Activated T-cell treated with anti-CD3 and anti-CD28 coated beads, Interleukin-2, amount 50 U/mL, for 48 hours (primary cell): Measurements from ENCODE around the gene DCTN3.
"Not testable (repeated sequence)": the region's sequence is repeated elsewhere in the genome, so short reads cannot be mapped to it uniquely, and the experiment has no call there.

ENCODE experiments used
- DNase-seq, 2 experiments: peaks; one replicate each; pipeline ENCODE4 v3.0.0-alpha.2; 2020

DCTN3 gene

DNA sequence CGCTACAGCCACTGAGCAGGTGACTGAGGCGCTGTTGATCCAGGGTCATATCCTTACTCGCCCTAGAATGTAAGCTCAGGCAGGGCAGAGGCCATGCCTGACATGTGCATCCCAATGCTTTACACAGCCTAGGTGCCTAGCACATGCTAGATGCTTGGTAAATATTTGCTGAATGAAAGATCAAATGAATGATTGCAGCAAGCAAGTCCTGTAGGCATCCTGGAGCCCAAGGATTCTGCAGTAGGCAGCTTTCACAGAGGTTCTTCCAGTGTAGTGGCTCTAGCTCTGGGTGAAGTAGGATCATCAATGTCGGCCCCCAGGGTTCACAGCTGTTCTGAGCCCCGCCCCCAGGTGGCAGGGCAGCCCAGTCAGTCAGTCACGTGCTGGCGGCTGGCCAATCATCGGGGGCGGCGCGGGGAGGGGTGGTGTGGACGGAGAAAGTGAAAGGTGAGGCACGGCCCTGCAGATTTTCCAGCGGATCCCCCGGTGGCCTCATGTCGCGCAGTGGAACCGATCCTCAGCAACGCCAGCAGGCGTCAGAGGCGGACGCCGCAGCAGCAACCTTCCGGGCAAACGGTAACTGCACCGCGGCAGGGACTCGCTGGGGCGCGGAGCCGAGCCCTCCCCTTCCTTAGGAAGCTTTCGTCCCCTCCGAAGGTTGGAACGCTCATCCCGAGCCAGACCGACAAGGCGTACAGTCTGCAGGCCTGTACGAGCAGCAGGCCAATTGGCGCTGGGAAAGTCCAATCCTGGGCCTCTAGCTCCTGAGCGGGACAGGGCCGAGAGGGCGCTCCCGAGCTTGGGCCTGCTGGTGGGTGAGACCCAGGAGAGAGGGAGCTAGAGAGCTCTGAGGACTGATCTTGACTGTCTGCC, 26.2 kb upstream of the DCTN3 start, which contains the start of gene GALT:
Gene GALT, plus strand, starts transcription at position 465 of the 873 bp plus-strand sequence. Its CDS starts 30 bp downstream, at position 495.
- DNase-seq: peak; percentile 99

DNA sequence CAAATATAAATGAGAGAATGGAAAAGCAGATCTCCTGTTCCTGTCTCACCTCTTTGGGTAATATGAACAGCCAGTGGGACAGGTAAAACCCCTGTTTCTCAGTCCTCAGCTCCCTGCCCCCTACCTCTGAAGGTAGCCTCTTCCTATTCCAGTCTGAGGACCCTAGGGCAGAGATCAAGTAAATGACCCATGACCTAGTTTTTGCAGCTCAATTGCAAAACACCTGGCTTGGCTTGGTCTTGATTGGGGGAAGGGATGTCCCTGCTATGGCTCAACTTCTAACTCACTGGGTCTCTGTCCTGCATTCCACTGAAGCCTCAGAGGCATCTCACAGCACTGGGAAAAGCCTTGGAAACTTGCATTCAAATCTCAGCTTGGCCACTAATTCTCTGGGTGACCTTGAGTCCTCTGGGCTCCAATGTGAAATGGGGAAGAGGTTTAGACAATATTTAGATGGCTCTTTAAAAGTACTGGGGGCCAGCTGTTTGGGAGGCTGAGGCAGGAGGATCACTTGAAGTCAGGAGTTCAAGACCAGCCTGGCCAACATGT, 24.5 kb upstream of the DCTN3 start:
- DNase-seq: no peak

DNA sequence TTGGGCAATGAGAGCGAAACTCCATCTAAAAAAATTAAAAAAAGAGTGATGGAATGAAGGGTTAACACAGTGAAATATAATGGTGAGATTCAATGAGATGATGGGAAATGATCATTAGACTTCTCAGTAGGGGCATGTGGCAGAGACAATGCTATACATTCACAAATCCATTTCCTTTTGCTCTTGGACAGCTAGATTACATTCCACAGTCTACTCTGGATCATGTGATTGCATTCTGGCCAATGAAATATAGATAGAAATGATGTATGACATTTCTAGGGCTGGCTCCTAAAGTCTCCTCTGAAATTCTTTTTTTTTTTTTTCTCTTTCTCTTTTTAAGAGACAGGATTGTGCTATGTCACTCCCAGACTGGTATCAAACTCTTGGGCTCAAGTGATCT, 22.4 kb upstream of the DCTN3 start:
- DNase-seq: no peak

DNA sequence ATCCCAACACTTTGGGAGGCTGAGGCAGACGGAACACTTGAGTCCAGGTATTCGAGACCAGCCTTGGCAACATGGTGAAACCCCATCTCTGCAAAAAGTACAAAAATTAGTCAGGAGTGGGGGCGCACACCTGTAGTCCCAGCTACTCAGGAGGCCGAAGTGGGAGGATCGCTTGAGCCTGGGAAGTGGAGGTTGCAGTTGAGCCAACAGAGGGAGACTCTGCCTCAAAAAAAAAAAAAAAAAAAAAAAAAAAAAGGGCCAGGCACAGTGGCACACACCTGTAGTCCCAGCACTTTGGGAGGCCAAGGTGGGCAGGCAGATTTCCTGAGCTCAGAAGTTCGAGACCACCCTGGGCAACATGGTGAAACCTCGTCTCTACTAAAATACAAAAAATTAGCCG, 19.0 kb upstream of the DCTN3 start:
- DNase-seq: not testable (repeated sequence)

DNA sequence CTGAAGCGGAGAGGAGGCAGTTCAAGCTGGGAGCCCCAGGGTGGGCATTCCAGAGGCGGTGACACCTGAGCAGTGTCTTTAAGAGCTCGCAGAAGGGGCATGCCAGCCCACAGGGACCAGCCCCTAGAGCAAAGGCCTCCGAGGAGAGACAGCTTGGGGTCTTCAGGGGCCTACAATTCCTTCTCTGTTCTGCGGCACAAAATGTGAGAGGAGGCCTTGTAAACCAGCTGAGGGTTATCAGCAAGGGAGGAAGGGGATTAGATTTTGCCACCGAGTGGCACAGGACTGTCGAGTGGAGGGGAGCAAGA, 17.8 kb upstream of the DCTN3 start:
- no peak for DNase-seq

DNA sequence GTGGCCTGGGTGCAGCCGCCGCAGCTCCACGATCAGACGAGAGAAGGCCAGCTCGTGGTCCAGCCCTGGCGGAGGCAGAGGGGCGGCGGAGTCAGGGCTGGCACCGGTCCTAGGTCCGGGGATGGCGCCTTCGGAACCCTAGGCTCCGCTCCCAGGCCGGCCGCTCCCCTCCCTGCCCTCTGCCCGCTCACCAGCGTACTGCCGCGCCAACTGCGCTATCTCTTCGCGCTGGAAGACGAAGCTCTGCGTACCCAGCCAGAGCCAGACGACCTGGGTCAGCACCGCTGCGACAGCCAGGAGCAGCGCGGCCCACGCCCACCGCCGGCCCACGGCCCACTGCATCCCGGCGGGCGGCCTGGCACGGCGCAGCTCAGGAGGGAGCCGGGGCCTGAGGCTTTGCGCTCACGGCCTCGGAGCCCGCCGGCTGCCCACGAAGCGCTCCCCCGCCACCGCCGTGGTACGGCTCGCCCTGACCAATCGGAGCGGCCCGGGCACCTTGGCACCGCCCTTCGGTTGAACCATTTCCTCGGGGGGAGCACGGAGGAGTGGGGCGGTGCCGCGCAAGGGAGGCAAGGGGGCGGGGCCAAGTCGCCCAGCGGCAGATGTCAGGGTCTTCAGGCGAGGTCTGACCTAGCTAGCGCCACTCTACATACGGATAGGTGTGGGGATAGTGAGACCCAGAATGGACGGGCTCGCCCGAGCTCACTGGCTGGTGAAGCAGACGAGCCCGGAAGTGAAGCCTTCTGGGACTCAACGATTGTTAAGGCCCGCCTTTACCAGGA, 17.3 kb upstream of the DCTN3 start, which contains the start of gene SIGMAR1:
Gene SIGMAR1, minus strand, starts transcription at position 432 of the 782 bp plus-strand sequence. Its CDS starts 90 bp downstream, at position 342.
- DNase-seq: peak; percentile 97 to 98

DNA sequence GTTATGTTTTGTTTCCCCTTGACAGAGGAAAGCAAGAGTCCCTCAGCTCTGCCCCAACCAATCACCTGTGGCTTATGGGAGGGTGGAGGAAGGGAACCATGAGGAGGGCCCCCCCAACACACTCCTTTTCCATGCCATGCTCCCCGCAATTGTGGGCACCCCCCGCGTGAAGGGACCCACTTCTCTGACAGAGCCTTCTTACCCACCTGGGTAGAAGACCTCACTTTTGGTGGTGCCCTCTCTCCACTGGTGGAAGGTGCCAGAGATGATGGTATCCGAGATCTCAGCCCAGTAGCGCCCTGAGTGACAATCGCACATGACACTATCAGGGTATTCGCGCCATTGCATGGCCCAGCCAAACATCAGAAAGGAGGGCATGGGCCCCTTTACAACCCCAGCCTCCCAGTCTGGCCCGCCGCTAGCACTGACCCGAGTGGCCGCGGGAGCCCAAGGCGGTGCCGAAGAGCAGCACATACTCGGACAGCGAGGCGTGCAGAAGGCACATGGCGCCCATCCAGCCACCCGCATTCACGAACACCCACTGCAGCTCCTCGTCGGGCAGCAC, 16.6 kb upstream of the DCTN3 start:
- DNase-seq: peak in 1 of 2 experiments; percentile 58

DNA sequence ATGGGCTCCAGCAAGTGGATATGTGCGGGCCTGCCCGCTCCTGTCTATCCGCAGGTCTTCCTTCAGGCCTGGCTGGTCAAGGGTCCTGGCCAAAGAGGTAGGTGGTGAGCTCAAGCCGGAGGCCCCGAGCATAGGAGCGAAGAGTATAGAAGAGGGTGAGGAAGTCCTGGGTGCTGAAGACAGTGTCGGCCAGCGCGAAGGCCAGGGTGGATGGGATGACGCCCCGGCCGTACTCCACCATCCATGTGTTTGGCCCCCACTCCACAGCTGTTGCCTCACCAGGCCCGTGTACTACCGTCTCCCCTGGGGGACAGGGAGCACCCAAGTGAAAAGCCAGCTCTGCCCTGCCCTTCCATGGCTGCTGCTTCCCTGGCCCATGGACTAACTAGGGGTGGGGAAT, 15.3 kb upstream of the DCTN3 start:
- DNase-seq: no peak

DNA sequence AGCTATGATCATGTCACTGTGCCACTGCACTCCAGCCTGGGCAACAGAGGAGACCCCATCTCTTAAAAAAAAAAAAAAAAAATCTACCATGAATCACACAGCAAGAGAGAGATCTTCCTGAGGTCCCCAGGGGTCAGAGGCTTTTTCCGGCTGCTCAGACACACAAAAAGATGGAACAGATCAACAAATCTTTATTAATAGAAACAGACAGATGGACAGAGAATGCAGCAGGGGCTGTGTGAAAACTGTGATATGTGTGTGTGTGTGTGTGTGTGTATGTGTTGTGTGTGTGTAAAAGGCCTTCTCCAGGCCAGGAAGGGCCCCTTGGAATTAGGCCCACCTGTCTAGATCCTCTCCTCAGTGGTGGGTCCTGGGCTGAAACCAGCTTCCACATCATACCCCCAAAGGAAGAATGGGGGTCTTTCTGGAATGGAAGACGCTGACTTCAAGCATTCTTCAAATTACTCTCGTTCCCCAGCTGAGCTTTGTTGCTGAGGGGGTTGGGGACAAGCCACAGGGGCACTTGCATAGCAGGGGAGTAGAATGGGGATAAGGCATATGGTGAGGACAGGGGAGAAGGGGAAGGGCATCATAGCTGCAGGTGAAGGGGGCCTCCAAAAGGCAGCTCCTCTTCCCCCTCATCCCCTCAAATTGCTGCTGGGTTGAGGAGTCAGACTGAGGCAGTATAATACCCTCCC, 14.4 kb upstream of the DCTN3 start:
- DNase-seq: no peak

DNA sequence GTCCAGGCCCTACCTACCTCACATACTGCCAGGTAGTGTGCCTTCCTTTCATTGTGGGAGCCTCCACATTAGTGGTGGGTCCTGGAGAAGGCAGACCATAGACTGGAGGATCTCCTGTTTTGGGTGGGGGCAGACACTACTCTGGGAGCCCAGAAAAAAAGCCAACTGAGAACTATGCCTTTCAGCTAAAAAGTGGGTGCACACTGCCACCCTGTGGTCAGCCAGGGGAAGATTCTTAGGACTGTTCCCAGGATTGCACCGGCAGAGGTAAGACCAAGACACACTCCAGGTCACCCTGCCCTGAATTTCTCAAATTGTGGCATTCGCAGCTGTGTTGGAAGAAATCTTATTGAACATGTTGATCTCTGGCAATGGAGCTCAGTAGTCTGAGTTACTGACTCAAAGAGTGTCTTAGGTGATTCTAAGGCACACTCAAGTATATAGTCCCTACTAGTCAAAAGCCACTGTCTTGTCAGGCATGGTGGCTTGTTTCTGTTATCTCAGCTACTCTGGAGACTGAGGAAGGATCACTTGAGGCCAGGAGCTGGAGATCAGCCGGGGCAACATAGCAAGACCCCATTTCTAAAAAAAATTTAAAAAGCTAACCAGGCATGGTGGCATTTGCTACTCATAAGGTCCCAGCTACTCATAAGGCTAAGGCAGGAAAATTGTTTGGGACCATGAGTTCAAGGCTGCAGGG, 13.7 kb upstream of the DCTN3 start:
- peak; percentile 78 to 83 for DNase-seq

DNA sequence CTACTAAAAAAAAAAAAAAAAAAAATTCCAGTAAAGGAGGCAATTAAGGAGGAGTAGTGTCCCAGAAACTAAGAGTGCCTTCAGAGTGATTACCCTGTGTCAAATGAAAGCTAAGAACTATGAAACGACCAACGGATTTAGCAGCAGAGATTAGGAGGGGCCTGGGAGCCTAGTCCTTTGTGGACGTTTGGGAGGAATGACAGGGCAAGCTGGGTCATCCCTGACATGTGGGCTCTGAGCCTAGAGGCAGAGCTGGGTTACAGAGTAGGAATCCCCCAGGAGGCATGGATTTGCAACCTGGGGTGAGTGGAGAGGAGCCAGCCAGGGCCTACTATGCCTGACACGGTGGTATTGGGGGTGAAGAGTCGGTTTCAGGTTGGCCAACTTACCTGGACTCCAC, 12.9 kb upstream of the DCTN3 start:
- no peak for DNase-seq

DNA sequence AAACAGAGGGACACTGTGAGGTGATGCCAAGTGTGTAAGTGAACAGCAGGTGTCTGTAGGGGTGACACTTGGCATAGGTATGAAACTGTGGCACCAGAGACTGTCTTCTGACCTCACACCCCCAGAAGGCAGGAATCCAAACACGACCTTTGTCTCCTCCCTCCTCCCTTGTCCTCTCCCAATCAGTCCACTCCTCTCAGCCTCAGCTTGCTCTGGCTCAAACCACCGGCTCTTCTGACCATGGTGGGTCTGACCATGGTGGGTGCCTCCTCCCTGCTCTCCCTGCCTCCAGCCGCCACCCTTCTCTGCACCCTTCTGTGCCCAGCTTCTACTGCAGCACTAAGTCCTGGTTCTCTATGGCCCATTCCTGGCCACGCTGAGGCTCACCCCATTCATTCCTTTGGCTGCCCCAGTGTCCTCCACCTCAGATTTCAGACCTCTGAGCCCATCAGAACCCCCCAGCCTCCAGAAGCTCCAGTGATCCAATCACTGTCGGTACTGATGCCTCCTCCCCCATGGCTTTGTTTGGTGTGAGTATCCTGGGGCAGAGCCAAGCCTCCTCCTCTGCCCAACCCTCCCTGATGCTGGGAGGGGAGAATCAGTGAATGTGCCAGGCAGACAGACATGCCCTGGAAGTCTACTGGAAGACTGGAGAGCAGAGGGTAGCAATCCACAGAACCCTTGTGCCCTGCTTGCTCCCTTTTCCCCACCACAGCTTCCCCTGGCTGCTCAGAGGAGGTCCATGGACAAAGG, 10.3 kb upstream of the DCTN3 start:
- no peak for DNase-seq

DNA sequence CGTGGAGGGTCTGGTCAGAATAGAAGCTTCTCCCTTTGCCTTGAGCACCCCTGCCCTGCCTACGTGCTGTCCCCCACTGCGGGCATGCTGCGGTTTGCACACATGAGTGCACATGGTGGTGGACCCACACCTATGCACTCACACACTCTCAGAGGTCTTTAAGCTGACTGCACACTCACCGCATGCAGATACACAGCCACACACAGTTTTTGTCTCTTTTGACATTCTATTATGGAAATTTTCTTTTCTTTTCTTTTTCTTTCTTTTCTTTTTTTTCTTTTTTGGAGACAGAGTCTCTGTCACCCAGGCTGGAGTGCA, 9.2 kb upstream of the DCTN3 start:
- no peak for DNase-seq

DNA sequence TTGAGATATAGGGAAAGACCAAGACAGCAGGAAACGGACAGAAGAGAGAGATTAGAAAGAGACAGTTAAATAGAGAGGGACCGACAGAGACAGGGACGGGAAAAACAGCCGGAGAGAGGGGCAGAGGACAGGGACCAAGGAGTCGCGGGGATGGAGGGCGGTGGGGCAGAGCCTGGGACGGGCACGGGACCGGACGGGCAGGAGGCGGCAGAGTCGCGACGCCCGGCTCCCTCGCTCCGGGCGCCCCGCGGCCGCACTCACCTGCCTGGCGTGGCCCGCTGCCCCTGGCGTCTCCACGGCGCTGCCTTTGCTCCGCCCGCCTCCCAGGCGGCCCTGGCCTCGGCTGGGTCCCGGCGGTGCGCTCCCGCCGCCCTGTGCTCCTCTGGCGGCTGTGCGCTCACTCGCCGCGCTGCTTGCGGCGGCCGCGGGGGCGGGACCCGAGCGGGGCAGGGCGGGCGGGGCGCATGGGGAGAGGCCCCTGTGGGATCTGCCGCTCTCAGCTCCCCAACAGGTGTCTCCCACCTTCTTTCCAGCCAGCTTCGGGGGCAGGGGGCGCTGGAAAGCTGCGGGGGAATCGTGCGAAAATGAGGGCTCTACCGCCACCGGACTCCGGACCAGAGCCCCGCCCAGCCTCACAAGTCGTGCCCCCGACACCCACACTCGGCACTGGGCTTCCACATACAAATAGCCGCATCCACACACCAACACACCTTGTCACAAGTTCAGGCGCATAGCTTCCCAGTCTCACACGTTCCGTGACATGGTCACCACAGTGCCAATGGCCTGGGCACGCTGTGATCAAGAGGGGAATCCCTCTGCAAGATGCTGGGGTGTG, 8.6 kb upstream of the DCTN3 start, which contains the start of gene ARID3C:
Gene ARID3C, minus strand, starts transcription at position 411 of the 835 bp plus-strand sequence. CDS start 1,052 bp downstream, outside the sequence.
- peak; percentile 46 to 64 for DNase-seq

DNA sequence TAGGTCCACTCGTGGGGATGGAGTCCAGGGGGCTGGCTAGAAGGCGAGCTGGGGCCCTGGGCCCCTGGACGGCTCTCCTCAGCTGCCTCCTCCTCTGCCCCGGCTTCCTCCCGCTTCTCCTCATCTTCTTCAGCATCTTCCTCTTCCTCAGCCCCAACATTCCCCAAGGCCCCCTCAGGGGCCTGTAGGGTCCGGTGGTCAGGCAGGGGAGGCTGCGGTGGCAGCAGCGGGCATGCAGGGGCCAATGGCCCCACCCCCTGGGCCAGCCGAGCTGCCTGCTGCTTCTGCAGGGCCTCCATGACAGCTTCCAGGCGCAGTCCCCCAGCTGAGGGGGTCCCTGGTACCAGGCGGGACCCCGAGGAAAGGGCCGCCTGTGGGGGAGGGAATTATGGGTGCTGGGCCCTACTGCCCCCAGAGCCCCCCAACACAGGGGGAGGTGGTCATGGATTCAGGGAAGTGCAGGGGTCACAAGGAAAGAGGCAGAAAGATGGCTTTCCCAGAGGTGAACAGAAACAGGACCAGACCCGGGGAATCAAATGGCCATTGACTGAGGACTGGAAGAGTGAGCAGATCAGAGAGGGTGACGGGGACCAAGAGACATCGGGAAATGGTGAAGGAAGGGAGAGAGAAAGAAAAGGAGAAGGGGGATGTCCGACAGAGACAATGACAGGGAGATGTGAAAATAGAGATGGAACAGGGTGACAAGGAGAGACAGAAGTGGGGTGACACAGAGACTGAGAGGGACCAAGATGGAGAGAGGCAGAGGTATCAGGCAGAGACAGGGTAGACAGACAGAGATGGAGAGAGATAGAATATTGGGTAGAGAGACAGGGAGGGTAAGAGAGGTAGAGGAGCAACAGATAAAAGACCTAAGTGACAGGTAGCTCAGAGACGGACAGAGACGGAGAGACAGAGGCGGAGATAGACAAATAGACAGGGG, 7.7 kb upstream of the DCTN3 start:
- no peak for DNase-seq

DNA sequence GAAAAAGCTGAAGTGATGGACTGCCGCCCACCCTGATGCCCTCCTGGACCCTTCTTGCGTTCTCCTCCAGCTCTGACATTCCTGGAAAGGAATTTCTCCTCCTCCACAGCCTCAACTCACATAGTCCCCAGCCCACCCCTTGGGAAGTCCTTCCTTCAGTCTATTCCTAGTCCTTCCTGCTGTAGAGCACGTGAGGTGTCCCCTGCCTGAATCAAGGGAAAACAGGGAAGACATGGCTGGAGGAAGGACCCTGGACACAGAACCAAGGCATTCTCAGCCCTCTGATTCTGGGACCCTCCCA, 4.8 kb upstream of the DCTN3 start:
- no peak for DNase-seq

DNA sequence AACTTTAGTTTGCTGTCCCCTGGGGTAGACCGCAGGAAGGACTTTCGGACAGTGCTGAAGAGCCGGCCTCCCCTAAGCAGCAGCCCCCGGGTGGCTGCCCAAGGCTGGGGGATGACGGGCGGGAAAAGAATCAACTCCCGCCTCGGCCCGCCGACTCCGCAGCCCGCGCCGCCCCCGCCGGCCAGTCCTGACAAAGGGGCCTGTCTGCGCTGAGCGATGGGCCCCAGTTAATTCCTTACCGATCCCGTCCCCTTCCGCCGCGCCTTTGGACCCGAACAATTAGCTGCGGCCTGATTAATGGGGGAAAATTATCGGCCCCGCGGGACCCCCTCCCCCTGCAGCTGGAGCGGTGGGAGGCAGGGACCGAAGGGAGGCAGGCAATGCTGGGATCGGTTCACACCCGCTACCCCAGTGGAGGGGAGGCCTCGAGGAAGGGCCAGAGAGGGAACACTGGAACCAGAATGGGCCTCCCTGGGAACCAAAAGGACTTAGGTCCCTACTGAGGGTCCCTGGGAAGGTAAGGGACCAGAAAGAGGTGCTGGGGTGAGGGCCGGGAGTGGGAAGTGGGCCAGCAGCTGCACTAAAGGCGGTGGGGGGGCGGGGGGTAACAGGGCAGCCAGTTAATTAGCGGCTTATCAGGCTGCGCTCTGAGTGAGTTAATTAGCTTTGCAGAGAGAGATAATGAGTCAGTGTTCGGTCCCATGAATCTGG, 4.3 kb upstream of the DCTN3 start:
- DNase-seq: no peak

DNA sequence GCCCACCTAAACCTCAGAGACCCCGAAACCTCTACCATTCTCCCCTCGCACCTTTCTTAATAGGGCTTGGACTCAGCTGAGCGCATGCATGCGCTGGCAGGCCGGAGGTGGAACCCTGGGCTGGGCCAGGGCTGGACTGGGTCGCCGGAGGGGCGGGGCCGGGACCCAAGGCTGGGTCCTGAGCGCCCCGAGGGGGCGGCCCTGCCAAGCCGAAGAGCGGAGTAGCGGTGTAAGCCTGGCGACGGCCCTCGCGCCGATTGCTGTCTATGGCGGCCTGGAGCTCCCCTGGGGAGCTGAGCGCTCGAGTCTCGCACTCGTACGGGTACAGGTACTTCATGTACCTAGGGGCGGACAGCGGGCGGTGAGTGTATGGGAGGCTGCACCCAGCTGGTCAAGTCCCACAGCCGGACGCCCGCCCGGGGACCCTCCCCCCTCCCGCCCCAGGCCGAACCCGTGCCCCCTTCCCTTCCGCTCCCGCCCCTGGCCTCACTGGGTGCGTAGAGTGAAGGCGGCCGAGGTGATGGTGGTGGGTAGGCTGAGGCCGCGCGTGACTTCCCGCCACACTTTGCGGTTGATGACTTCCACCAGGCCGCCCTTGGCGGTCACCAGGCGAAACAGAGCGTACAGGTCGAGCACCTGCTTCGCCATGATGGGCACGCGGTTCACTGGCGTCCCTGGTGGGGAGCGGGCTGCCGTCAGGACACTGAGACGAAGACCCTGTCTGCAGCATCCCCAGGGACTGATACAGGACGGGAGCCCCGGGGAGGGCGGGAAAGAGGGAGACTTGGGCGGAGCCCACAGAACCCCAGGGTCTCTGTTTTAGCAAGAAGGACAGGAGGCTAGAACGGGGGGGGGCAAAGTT, 3.3 kb upstream of the DCTN3 start:
- peak in 1 of 2 experiments; percentile 38 for DNase-seq
